Neural progenitor cell (in vitro differentiated cells): Measurements from ENCODE around the gene RBM15. TPM values are rescaled to one million over a fixed set of nuclear protein-coding genes. Genes with fewer than 3 reads are reported as not detected.
A peak's percentile ranks its signal among the peaks of the same experiment; 100 is the strongest.

ENCODE experiments used
- DNase-seq: peaks from one replicate; pipeline ENCODE4 v3.0.0-alpha.2; 2016; ENCODE audit warnings: low spot score
- H2AFZ ChIP-seq: fragments of 200-600 bp; sonication (generic); replicated peaks from 2 replicates; pipeline ENCODE4 v1.6.1; 2016; ENCODE audit warnings: antibody characterized with exemption
- H3F3A ChIP-seq: fragments of 200-600 bp; sonication (generic); 2 replicates; pipeline ENCODE4 v1.6.1; 2016; ENCODE audit warnings: antibody characterized with exemption, low read depth
- H3K27ac ChIP-seq: fragments of 200-600 bp; sonication (generic); 2 replicates; pipeline ENCODE4 v1.5.1; 2016; ENCODE audit warnings: mild to moderate bottlenecking
- H3K27me3 ChIP-seq: fragments of 200-600 bp; sonication (generic); 2 replicates; pipeline ENCODE4 v1.6.1; 2016; ENCODE audit warnings: mild to moderate bottlenecking, moderate library complexity
- H3K36me3 ChIP-seq: fragments of 200-600 bp; sonication (generic); 2 replicates; pipeline ENCODE4 v1.5.1; 2016
- H3K4me1 ChIP-seq: fragments of 200-600 bp; sonication (generic); 2 replicates; pipeline ENCODE4 v1.6.1; 2016; ENCODE audit warnings: mixed run types
- H3K4me2 ChIP-seq: fragments of 200-600 bp; sonication (generic); 2 replicates; pipeline ENCODE4 v1.6.1; 2016
- H3K4me3 ChIP-seq: fragments of 200-600 bp; sonication (generic); 2 replicates; pipeline ENCODE4 v1.5.1; 2016
- H3K79me2 ChIP-seq: fragments of 200-600 bp; sonication (generic); 2 replicates; pipeline ENCODE4 v1.6.1; 2016; ENCODE audit warnings: low read depth
- H3K9ac ChIP-seq: fragments of 200-600 bp; sonication (generic); 2 replicates; pipeline ENCODE4 v1.6.1; 2016
- H3K9me3 ChIP-seq: fragments of 200-600 bp; sonication (generic); 2 replicates; pipeline ENCODE4 v1.5.1; 2016; ENCODE audit warnings: low read depth
- H4K20me1 ChIP-seq: fragments of 200-600 bp; sonication (generic); 2 replicates; pipeline ENCODE4 v1.6.1; 2016; ENCODE audit warnings: low read depth
- H3K27ac Mint-ChIP-seq: 3 replicates; pipeline ENCODE4 v1.8.0; 2021; ENCODE audit warnings: mixed read lengths
- H3K27me3 Mint-ChIP-seq: 2 replicates; pipeline ENCODE4 v1.8.0; 2022; ENCODE audit warnings: low read depth, mild to moderate bottlenecking, inconsistent platforms, moderate library complexity, mixed read lengths; ENCODE audit not compliant: insufficient read depth
- H3K36me3 Mint-ChIP-seq: 3 replicates; pipeline ENCODE4 v1.8.0; 2021; ENCODE audit warnings: mixed read lengths
- H3K4me1 Mint-ChIP-seq: 3 replicates; pipeline ENCODE4 v1.8.0; 2021; ENCODE audit warnings: mixed read lengths
- H3K4me3 Mint-ChIP-seq: 3 replicates; pipeline ENCODE4 v1.8.0; 2021; ENCODE audit warnings: mild to moderate bottlenecking, moderate library complexity, mixed read lengths
- H3K9me3 Mint-ChIP-seq: 3 replicates; pipeline ENCODE4 v1.8.0; 2020; ENCODE audit warnings: mixed read lengths
- EZH2 ChIP-seq: fragments of 200-600 bp; sonication (generic); IDR thresholded peaks from 2 replicates; pipeline ENCODE4 v1.6.1; 2017; ENCODE audit warnings: antibody characterized with exemption, mild to moderate bottlenecking, moderate library complexity
- EZH2phosphoT487 ChIP-seq: fragments of 200-600 bp; sonication (generic); IDR thresholded peaks from 2 replicates; pipeline ENCODE4 v1.6.1; 2017; ENCODE audit warnings: antibody characterized with exemption
- total RNA-seq: library from RNA; depleted of rRNA; stranded (reverse); fragments of >200 nt; gene quantifications from 2 replicates; pipeline ENCODE4 v1.2.3, GENCODE V29; 2015; ENCODE audit warnings: low replicate concordance
- TF ChIP-seq, protein P1 (sequence below): fragments of 200-600 bp; sonication (generic); IDR thresholded peaks from 2 replicates; pipeline ENCODE4 v1.5.1; 2017; ENCODE audit warnings: antibody characterized with exemption, mild to moderate bottlenecking

The RBM15 gene
- total RNA-seq, 1 donor from 2014 or later: 66.9 TPM

DNA sequence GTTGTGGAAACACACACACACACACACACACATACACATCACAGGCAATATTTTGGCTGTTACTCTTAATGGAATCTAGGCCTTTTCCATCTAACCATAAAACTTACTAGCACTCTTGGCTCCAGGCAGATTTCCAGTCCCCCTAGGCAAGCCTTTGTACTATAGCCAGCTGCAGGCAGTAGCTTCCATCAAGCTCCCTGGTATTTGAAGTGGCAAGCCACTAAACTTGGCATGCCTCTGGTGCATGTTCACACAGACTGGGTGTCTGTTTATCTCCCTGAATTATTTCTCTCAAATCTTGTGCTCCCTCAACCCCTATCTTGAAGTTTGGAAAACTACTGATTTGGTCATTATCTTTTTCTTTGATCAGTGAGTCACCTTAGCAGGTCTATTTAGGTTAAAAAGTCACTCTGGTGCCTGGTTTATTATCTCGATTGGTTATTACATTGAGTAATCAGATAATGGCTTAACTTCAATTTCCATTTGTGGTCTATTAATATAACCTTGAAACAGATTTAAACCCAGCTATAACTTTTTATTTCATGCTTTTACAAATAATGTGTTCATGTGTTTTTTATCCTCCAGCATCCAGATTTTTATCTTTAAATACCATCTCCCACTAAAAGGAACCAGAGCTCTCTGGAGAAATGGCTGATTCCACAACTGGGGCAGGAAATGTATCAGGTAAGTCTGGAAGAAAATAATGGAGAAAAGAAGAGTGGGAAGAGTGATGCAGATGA lies 2.7 kb upstream of the RBM15 start:
- Histone ChIP-seq H3K79me2 (peaks cover 27% of the 10 kb centered on the region), H3K9me3 (no peaks in the 10 kb centered on the region), H3K36me3 (no peaks in the 10 kb centered on the region), H3F3A (peaks cover 15% of the 10 kb centered on the region), H3K9ac (no peak overlapping the region), H3K27me3 (no peaks in the 10 kb centered on the region), H2AFZ (no peak overlapping the region), H4K20me1 (peaks cover 19% of the 10 kb centered on the region), H3K27ac (no peak overlapping the region), H3K4me2 (peak overlapping the region; percentile 95), H3K4me1 (peaks cover 19% of the 10 kb centered on the region), H3K4me3 (no peak overlapping the region)
- H3K4me1 Mint-ChIP-seq: peaks cover 32% of the 10 kb centered on the region
- no peaks in the 10 kb centered on the region for H3K27me3 Mint-ChIP-seq
- H3K27ac Mint-ChIP-seq: no peak overlapping the region
- peaks cover 3% of the 10 kb centered on the region for H3K9me3 Mint-ChIP-seq
- H3K4me3 Mint-ChIP-seq: peak overlapping the region; percentile 69
- H3K36me3 Mint-ChIP-seq: peaks cover 20% of the 10 kb centered on the region
- no peak for TF ChIP-seq EZH2
- no peak for DNase-seq

DNA sequence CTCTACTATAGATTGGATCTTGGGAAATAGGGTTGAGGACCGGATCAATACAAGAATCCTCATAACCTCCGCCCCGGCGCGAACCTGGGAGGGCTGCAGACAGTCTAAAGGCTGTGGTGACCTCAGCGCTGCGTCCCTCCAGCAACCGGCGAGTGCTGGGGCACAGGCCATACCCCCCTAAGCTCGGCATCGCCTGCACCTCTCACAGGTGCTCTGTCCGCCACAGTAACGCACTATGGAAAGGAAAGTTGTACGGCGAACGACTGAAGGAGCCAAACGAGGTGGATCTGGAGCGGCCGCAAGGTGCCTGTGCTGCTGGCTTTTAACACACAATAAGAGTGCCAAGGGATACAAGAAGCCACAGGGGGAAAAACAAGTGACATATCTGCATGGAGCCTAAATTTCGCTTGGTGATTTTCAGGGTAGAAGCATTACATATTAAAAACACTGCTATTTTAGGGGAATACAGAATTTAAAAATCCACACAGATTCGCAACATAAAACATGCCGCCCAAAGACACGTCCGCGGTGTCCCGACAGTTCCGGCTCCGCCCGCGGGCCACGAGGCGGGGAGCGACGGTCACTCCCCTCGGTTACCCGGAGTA lies 1.4 kb upstream of the RBM15 start:
- Histone ChIP-seq H4K20me1 (peaks cover 32% of the 10 kb centered on the region), H3K36me3 (peaks cover 8% of the 10 kb centered on the region), H3K79me2 (peaks cover 40% of the 10 kb centered on the region), H3K4me2 (peak overlapping the region; percentile 95), H3K27ac (peak overlapping the region; percentile 95), H3F3A (peaks cover 15% of the 10 kb centered on the region), H3K9ac (peak overlapping the region; percentile 54), H3K4me1 (peaks cover 33% of the 10 kb centered on the region), H2AFZ (peak overlapping the region; percentile 74), H3K9me3 (no peaks in the 10 kb centered on the region), H3K4me3 (peak overlapping the region; percentile 83), H3K27me3 (no peaks in the 10 kb centered on the region)
- peaks cover 27% of the 10 kb centered on the region for H3K36me3 Mint-ChIP-seq
- peaks cover 44% of the 10 kb centered on the region for H3K4me1 Mint-ChIP-seq
- peak overlapping the region; percentile 93 for H3K27ac Mint-ChIP-seq
- H3K9me3 Mint-ChIP-seq: peaks cover 3% of the 10 kb centered on the region
- H3K4me3 Mint-ChIP-seq: no peak overlapping the region
- peak; percentile 68 for DNase-seq
- no peak for TF ChIP-seq EZH2
- TF ChIP-seq, protein P1, sequence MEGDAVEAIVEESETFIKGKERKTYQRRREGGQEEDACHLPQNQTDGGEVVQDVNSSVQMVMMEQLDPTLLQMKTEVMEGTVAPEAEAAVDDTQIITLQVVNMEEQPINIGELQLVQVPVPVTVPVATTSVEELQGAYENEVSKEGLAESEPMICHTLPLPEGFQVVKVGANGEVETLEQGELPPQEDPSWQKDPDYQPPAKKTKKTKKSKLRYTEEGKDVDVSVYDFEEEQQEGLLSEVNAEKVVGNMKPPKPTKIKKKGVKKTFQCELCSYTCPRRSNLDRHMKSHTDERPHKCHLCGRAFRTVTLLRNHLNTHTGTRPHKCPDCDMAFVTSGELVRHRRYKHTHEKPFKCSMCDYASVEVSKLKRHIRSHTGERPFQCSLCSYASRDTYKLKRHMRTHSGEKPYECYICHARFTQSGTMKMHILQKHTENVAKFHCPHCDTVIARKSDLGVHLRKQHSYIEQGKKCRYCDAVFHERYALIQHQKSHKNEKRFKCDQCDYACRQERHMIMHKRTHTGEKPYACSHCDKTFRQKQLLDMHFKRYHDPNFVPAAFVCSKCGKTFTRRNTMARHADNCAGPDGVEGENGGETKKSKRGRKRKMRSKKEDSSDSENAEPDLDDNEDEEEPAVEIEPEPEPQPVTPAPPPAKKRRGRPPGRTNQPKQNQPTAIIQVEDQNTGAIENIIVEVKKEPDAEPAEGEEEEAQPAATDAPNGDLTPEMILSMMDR: no peak
- no peak for TF ChIP-seq EZH2phosphoT487
- no peaks in the 10 kb centered on the region for H3K27me3 Mint-ChIP-seq

DNA sequence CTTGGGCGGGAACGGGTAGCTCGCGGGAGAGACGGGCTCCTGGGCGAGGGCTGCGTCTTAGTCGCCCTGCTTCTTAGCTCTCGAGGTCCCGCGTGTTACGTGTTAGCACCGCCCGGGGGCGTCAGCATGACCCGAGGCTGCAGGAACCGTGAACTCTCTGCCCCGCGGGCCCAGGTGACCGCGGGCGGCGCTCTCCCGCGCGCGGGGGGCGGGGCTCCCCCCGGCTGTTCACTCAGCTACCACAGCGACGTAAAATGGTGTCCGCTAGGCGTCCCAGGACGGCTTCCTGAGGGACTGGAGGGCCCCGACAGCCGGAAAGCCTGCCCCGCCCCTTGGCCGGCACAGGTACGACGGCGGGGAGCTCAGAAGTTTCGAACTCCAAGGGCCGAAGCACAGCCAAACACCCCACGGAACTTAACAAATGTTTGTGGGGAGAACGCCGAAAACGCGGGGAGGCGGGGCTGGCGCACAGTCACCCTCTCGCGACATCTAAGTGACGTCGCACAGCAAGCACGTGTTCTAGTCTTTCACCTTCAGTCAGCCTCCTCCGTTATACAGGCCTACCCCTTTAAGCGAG lies 780 bp upstream of the RBM15 start:
- H4K20me1 ChIP-seq: peaks cover 38% of the 10 kb centered on the region
- H3K9ac ChIP-seq: peak overlapping the region; percentile 54
- H3K9me3 ChIP-seq: no peaks in the 10 kb centered on the region
- no peaks in the 10 kb centered on the region for H3K27me3 ChIP-seq
- H3K4me3 ChIP-seq: peak overlapping the region; percentile 83
- no peak overlapping the region for H3K4me3 Mint-ChIP-seq
- DNase-seq: peak; percentile 93
- peaks cover 15% of the 10 kb centered on the region for H3F3A ChIP-seq
- H3K4me1 ChIP-seq: peaks cover 39% of the 10 kb centered on the region
- peak overlapping the region; percentile 95 for H3K27ac ChIP-seq
- peaks cover 27% of the 10 kb centered on the region for H3K36me3 Mint-ChIP-seq
- peak overlapping the region; percentile 74 for H2AFZ ChIP-seq
- peak overlapping the region; percentile 93 for H3K27ac Mint-ChIP-seq
- H3K36me3 ChIP-seq: peaks cover 10% of the 10 kb centered on the region
- no peaks in the 10 kb centered on the region for H3K27me3 Mint-ChIP-seq
- H3K9me3 Mint-ChIP-seq: peaks cover 3% of the 10 kb centered on the region
- peaks cover 50% of the 10 kb centered on the region for H3K4me1 Mint-ChIP-seq
- peak overlapping the region; percentile 95 for H3K4me2 ChIP-seq
- H3K79me2 ChIP-seq: peaks cover 46% of the 10 kb centered on the region
- TF ChIP-seq, protein P1: peak; percentile 65
- no peak for TF ChIP-seq EZH2phosphoT487
- no peak for TF ChIP-seq EZH2
